Measurements from ENCODE around the gene FPGS. TPM values are rescaled to one million over a fixed set of nuclear protein-coding genes. Genes with fewer than 3 reads are reported as not detected.

The FPGS gene
- total RNA-seq, 2 donors from 2014 or later = 31.6 to 55.1 TPM

- DNase-seq = no peak
- Histone ChIP-seq H3K4me1 (peaks cover 8% of the 10 kb centered on the region), H3K27me3 (no peaks in the 10 kb centered on the region), H3K27ac (no peak overlapping the region), H3K9ac (ENCODE audit: low read depth in 2 of 2, low read length in 2 of 2) (peak overlapping the region; percentile 50 to 55), H3K4me3 (no peak overlapping the region), H3K9me3 (no peaks in the 10 kb centered on the region), H3K36me3 (no peaks in the 10 kb centered on the region)
- intact Hi-C loops (cut with DNase I) = no loop called here
- no peak for TF ChIP-seq CTCF (IDR thresholded peaks at IDR 0.05)
Observed at GRCh38 chr9:127858041-127858512, 55.4 kb downstream of the FPGS start.

- Histone ChIP-seq H3K27ac (no peak overlapping the region), H3K4me3 (no peak overlapping the region), H3K4me1 (peaks cover 8% of the 10 kb centered on the region), H3K9ac (ENCODE audit: low read depth in 2 of 2, low read length in 2 of 2) (no peak overlapping the region), H3K27me3 (no peaks in the 10 kb centered on the region), H3K36me3 (no peaks in the 10 kb centered on the region), H3K9me3 (no peaks in the 10 kb centered on the region)
- intact Hi-C loops (cut with DNase I) = no loop called here
- no peak for TF ChIP-seq CTCF (IDR thresholded peaks at IDR 0.05)
- no peak for DNase-seq
Observed at GRCh38 chr9:127860260-127860659, 57.6 kb downstream of the FPGS start.

- TF ChIP-seq CTCF (IDR thresholded peaks at IDR 0.05) = no peak
- Histone ChIP-seq H3K4me3 (no peak overlapping the region), H3K27me3 (no peaks in the 10 kb centered on the region), H3K4me1 (peaks cover 8% of the 10 kb centered on the region), H3K9ac (ENCODE audit: low read depth in 2 of 2, low read length in 2 of 2) (no peak overlapping the region), H3K36me3 (no peaks in the 10 kb centered on the region), H3K9me3 (no peaks in the 10 kb centered on the region), H3K27ac (no peak overlapping the region)
- intact Hi-C loops (cut with DNase I) = no loop called here
- DNase-seq = no peak
Observed at GRCh38 chr9:127860779-127861178, 58.1 kb downstream of the FPGS start.

GRCh38 chr9:127862075-127863011 lies 59.7 kb downstream of the FPGS start:
- intact Hi-C loops (cut with DNase I) = no loop called here
- Histone ChIP-seq H3K36me3 (no peaks in the 10 kb centered on the region), H3K9ac (ENCODE audit: low read depth in 2 of 2, low read length in 2 of 2) (peak overlapping the region; percentile 21 to 27), H3K4me3 (no peak overlapping the region), H3K9me3 (no peaks in the 10 kb centered on the region), H3K27ac (peak overlapping the region; percentile 53), H3K27me3 (no peaks in the 10 kb centered on the region), H3K4me1 (peaks cover 8% of the 10 kb centered on the region)
- peak; percentile 68 for DNase-seq
- TF ChIP-seq CTCF (IDR thresholded peaks at IDR 0.05) = no peak

- Histone ChIP-seq H3K27me3 (no peaks in the 10 kb centered on the region), H3K9ac (ENCODE audit: low read depth in 2 of 2, low read length in 2 of 2) (no peak overlapping the region), H3K27ac (peak overlapping the region; percentile 53), H3K36me3 (no peaks in the 10 kb centered on the region), H3K4me1 (peaks cover 8% of the 10 kb centered on the region), H3K9me3 (no peaks in the 10 kb centered on the region), H3K4me3 (no peak overlapping the region)
- TF ChIP-seq CTCF (IDR thresholded peaks at IDR 0.05) = no peak
- intact Hi-C loops (cut with DNase I) = no loop called here
- no peak for DNase-seq
Observed at GRCh38 chr9:127863191-127863621, 60.5 kb downstream of the FPGS start.

Small RNA genes within 50 kb of the gene (microRNA-seq; reads per million reads assigned to microRNA genes)
- not detected for gene MIR2861
- not detected for gene MIR3960

Other genes with a start within 250 kb of the FPGS start
- 10 to 100 TPM in 1 of 2 donors, 1 to 10 TPM in 1; 8.2 to 15.8 TPM for gene STXBP1, start 190.6 kb upstream of the FPGS start, total RNA-seq
- under 1 TPM in 1 of 2 donors, not detected in 1; 0.12 TPM for gene CFAP157, start 95.9 kb upstream of the FPGS start, total RNA-seq
- gene PTRH1, start 87.2 kb upstream of the FPGS start, total RNA-seq = 10 to 100 TPM in 1 of 2 donors, 1 to 10 TPM in 1; 8.9 to 23.8 TPM
- gene TTC16, start 86.8 kb upstream of the FPGS start, total RNA-seq = under 1 TPM; 0.05 to 0.07 TPM
- 10 to 100 TPM; 25.8 to 29.8 TPM for gene TOR2A, start 67.6 kb upstream of the FPGS start, total RNA-seq
- gene SH2D3C, start 24.2 kb upstream of the FPGS start, total RNA-seq = 1 to 10 TPM; 3.5 TPM
- 10 to 100 TPM; 64.0 to 77.7 TPM for gene CDK9, start 16.8 kb upstream of the FPGS start, total RNA-seq
- gene ENG, start 51.8 kb downstream of the FPGS start, total RNA-seq = 10 to 100 TPM; 15.4 to 34.5 TPM
- gene AK1, start 74.8 kb downstream of the FPGS start, total RNA-seq = 100 to 1,000 TPM; 159 to 166 TPM
- 100 to 1,000 TPM; 251 to 279 TPM for gene ST6GALNAC6, start 96.7 kb downstream of the FPGS start, total RNA-seq
- 10 to 100 TPM; 25.4 to 66.5 TPM for gene ST6GALNAC4, start 114.2 kb downstream of the FPGS start, total RNA-seq
- gene PIP5KL1, start 127.9 kb downstream of the FPGS start, total RNA-seq = under 1 TPM; 0.85 to 0.89 TPM
- 10 to 100 TPM; 25.7 to 38.9 TPM for gene DPM2, start 135.0 kb downstream of the FPGS start, total RNA-seq
- 10 to 100 TPM; 72.2 to 95.9 TPM for gene EEIG1, start 178.1 kb downstream of the FPGS start, total RNA-seq